Measurements from ENCODE around the gene PKN2.

PKN2 gene

DNA sequence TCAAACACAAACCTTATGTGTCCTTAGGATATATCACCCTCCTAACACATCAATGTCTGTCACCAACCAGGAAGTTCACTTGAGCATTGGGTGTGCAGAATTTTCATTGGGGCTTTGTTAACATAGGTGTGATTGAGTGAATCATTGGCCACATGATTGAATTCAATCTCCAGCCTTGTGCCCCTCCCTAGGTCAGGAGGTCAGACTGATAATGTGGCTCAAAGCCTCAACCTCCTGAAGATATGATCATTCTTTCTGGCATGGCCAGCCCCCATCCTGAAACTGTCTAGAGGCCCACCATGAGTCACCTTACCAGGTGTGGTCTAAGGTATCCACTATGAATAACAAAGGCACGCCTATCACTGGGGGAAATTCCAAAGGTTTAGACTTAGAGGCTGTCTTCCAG lies 90.1 kb downstream of the PKN2 start:
- H3K4me3 ChIP-seq (ENCODE audit: low read length), result no peak overlapping the region
- TF ChIP-seq ZNF274 (IDR thresholded peaks at IDR 0.05; ENCODE audit: low read depth, low read length), result no peak

DNA sequence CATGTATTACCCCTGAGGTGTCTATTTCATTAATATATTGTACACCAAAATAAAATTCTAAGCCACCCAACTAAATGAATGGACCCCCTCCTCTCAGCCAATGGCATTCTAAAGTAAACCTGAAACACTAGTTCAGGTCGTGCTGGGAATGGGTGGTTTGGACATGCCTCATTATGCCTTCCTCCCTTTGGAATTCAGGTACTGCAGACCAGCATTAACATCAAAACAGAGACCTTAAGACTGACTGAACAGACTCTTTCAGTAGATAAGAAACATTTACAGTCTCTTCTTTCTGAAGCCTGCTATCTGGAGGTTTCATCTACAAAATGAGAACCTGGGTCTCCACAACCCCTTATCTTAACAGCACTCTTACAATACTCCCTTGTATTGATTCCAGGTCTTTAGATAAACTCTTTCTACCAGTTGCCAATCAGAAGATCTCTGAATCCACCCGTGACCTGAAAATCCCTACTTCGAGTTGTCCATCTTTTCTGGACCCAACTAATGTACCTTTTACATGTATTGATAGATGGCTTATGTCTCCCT lies 93.6 kb downstream of the PKN2 start:
- no peak overlapping the region for H3K4me3 ChIP-seq (ENCODE audit: low read length)
- TF ChIP-seq ZNF274 (IDR thresholded peaks at IDR 0.05; ENCODE audit: low read depth, low read length), result no peak

- H3K4me3 ChIP-seq (ENCODE audit: low read length), result no peak overlapping the region
- no peak for TF ChIP-seq ZNF274 (IDR thresholded peaks at IDR 0.05; ENCODE audit: low read depth, low read length)
These were observed 95.8 kb downstream of the PKN2 start for GRCh38 chr1:88779880-88780279.

GRCh38 chr1:88780485-88780884 lies 96.4 kb downstream of the PKN2 start:
- no peak overlapping the region for H3K4me3 ChIP-seq (ENCODE audit: low read length)
- TF ChIP-seq ZNF274 (IDR thresholded peaks at IDR 0.05; ENCODE audit: low read depth, low read length), result no peak

DNA sequence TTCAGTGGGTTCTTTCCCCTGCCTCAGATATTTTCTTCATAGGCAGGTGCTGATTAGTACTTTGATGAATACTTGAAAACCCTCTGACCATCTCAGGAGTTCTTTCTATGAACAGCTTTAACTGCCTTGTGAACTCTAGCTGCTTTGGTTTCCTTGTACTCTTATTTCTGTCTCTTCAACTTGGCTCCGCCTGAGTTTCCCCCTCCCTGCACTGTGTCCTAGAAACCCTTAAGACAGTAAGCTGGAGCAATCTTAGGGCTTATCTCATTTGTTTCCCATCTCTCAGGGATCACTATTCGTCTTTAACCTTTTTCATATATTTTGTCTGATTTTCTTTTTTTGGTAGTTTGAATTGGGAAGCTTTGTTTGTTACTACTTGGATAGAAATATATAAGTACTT lies 99.1 kb downstream of the PKN2 start:
- TF ChIP-seq ZNF274 (IDR thresholded peaks at IDR 0.05; ENCODE audit: low read depth, low read length), result no peak

GRCh38 chr1:88784551-88784950 lies 100.5 kb downstream of the PKN2 start:
- no peak overlapping the region for H3K4me3 ChIP-seq (ENCODE audit: low read length)
- no peak for TF ChIP-seq ZNF274 (IDR thresholded peaks at IDR 0.05; ENCODE audit: low read depth, low read length)

More for the DNA sequence above, 99.1 kb downstream of the PKN2 start:
- no peak overlapping the region for H3K4me3 ChIP-seq (ENCODE audit: low read length)

DNA sequence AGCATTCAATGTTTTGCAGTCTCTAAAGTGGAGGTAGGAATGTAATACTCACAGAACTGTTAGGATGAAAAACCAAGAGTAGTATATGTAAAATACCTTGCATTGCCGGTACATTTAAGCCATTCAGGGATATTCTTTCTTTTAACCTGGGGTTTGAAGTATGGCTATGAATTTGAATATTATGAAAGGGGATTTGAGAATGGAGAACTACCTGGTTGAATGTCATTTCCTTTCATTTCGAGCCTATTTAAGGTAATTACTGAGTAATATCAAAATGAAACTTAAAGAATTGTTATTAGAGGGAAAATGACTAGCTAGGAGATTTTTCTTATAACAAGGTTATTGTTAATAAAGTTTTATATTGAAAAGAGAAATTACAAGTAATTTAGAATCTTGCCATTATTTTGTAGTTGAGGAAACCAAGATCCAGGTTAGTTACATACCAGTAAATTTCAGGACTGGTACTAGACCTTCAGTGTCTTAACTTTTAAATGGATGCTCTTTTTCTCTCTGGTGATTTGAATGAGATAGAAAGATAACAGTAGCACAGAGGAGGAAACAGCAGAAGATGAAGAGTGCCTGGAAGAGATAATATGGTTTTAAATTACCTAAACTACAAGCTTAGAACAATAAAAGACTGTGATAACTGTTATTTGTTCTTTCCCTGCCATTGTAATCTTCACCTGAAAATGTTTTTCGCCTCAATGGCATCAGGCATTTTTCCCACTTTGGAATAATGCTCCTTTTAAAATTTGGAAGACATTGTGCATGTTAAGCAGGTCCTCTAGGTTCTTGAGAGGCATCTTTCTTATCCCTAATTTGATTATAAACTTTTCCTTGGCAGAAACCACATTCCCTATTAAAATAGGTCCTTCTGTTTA lies 103.2 kb downstream of the PKN2 start:
- H3K4me3 ChIP-seq (ENCODE audit: low read length), result no peak overlapping the region
- no peak for TF ChIP-seq ZNF274 (IDR thresholded peaks at IDR 0.05; ENCODE audit: low read depth, low read length)

GRCh38 chr1:88791192-88791591 lies 107.1 kb downstream of the PKN2 start:
- H3K4me3 ChIP-seq (ENCODE audit: low read length), result no peak overlapping the region
- TF ChIP-seq ZNF274 (IDR thresholded peaks at IDR 0.05; ENCODE audit: low read depth, low read length), result no peak

GRCh38 chr1:88799491-88799890 lies 115.4 kb downstream of the PKN2 start:
- no peak for TF ChIP-seq ZNF274 (IDR thresholded peaks at IDR 0.05; ENCODE audit: low read depth, low read length)
- no peak overlapping the region for H3K4me3 ChIP-seq (ENCODE audit: low read length)

DNA sequence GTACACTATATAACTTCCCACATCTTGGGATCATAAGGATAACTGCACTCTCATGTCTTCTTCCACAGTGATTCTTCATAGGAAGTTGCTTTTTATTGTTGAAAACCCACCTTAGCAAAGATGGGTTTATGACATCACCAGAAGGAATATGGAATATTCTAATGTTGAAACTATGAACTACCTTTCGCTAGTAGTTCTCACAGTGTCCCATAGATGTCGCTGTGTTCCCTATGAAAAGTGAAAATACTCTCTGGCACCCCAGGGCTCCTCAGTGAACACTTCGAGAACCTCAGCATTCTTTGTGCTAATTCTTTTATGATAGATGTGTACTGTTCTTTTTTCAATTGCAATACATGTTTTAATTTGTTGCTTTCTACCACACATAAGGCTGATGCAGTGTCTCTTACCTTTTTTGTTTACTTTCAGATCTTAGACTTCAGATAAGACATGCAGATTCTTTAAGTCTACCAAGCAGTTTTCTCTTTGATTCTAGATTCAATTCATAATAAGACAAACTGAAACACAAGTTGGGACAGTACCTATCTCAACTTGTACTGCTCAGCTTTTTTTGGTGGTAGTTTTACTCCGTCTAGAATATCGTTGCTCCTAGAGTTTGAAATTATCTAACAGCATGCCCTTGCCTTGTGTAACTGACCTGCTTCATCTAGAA lies 116.4 kb downstream of the PKN2 start:
- no peak for TF ChIP-seq ZNF274 (IDR thresholded peaks at IDR 0.05; ENCODE audit: low read depth, low read length)
- H3K4me3 ChIP-seq (ENCODE audit: low read length), result no peak overlapping the region

- TF ChIP-seq ZNF274 (IDR thresholded peaks at IDR 0.05; ENCODE audit: low read depth, low read length), result no peak
- no peak overlapping the region for H3K4me3 ChIP-seq (ENCODE audit: low read length)
These were observed 117.6 kb downstream of the PKN2 start for GRCh38 chr1:88801575-88802208.

GRCh38 chr1:88802404-88802803 lies 118.3 kb downstream of the PKN2 start:
- no peak for TF ChIP-seq ZNF274 (IDR thresholded peaks at IDR 0.05; ENCODE audit: low read depth, low read length)
- no peak overlapping the region for H3K4me3 ChIP-seq (ENCODE audit: low read length)

DNA sequence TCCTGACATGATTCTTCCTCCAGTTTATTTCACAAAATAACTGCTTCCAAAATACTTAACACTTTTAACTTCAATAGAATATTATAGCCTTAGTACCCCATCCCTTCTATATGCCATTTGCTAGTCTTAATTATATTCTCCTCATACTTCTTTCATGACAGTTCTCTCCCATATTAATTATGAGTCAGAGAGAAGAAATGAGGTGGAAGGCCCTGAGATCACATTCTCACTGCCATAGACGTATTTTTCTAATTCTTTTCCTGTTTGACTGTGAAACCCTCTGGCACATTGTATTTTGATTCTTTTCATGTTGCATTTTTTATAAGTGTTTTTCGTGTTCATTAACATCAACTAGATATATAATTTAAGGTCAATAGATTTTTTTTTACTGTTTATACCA lies 118.9 kb downstream of the PKN2 start:
- H3K4me3 ChIP-seq (ENCODE audit: low read length), result no peak overlapping the region
- TF ChIP-seq ZNF274 (IDR thresholded peaks at IDR 0.05; ENCODE audit: low read depth, low read length), result no peak

- TF ChIP-seq ZNF274 (IDR thresholded peaks at IDR 0.05; ENCODE audit: low read depth, low read length), result no peak
- no peak overlapping the region for H3K4me3 ChIP-seq (ENCODE audit: low read length)
These were observed 119.4 kb downstream of the PKN2 start for GRCh38 chr1:88803444-88803843.

All from GM08714 (cell line).